Endothelial cell (in vitro differentiated cells): Measurements from ENCODE around the gene NOS2. TPM values are rescaled to one million over a fixed set of nuclear protein-coding genes. Genes with fewer than 3 reads are reported as not detected.
"Not testable (repeated sequence)": the region's sequence is repeated elsewhere in the genome, so short reads cannot be mapped to it uniquely, and the experiment has no call there.

ENCODE experiments used
- DNase-seq: peaks from one replicate; pipeline ENCODE4 v3.0.0; 2021; ENCODE audit warnings: low spot score
- H3K27ac Mint-ChIP-seq: one replicate; pipeline ENCODE4 v1.8.0; 2021; ENCODE audit warnings: mixed read lengths, inconsistent platforms; ENCODE audit not compliant: unreplicated experiment
- H3K27me3 Mint-ChIP-seq: one replicate; pipeline ENCODE4 v1.8.0; 2021; ENCODE audit warnings: mild to moderate bottlenecking, moderate library complexity, mixed read lengths, inconsistent platforms; ENCODE audit not compliant: unreplicated experiment
- H3K36me3 Mint-ChIP-seq: one replicate; pipeline ENCODE4 v1.8.0; 2021; ENCODE audit warnings: mild to moderate bottlenecking, low read depth, mixed read lengths, inconsistent platforms; ENCODE audit not compliant: unreplicated experiment
- H3K4me1 Mint-ChIP-seq: one replicate; pipeline ENCODE4 v1.8.0; 2021; ENCODE audit warnings: mild to moderate bottlenecking, mixed read lengths, inconsistent platforms; ENCODE audit not compliant: unreplicated experiment
- H3K4me3 Mint-ChIP-seq: one replicate; pipeline ENCODE4 v1.8.0; 2021; ENCODE audit warnings: mild to moderate bottlenecking, mixed read lengths, inconsistent platforms; ENCODE audit not compliant: unreplicated experiment
- H3K9me3 Mint-ChIP-seq: one replicate; pipeline ENCODE4 v1.8.0; 2021; ENCODE audit warnings: mixed read lengths, inconsistent platforms; ENCODE audit not compliant: unreplicated experiment
- CTCF ChIP-seq: fragments of 200-600 bp; sonication (generic); IDR thresholded peaks from one replicate; pipeline ENCODE4 v1.5.0; 2021; ENCODE audit warnings: antibody characterized with exemption; ENCODE audit not compliant: unreplicated experiment
- total RNA-seq: library from RNA; stranded (reverse); fragmentation: NEBNext Ultra II Directional; extraction: Animal tissue kit (Norgen Biotek cat#: 25700); gene quantifications from one replicate; pipeline ENCODE4 v1.2.1, GENCODE V29; 2021; ENCODE audit not compliant: unreplicated experiment

The NOS2 gene
- total RNA-seq, 1 donor from 2014 or later, result 1.3 TPM

DNA sequence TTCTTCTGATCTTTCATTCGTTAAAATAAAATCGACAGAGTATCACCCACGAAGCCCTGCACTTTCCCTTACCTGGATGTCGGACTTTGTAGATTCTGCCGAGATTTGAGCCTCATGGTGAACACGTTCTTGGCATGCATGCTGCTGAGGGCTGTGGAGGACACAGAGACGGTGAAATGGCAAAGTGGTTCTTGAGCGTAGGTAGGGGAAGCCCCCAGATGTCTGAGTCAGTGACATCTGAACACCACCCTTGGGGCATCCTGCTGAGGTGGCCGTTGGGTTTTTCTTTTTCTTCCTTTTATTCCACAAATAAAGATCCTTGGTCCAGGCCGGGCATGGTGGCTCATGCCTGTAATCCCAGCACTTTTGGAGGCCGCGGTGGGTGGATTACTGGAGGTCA is 33.9 kb downstream of the NOS2 start:
- Mint-ChIP-seq H3K9me3 (no peaks in the 10 kb centered on the region), H3K4me1 (no peaks in the 10 kb centered on the region), H3K4me3 (no peak overlapping the region), H3K27ac (no peak overlapping the region), H3K36me3 (peaks cover 8% of the 10 kb centered on the region), H3K27me3 (peaks cover 6% of the 10 kb centered on the region)
- DNase-seq, result no peak
- TF ChIP-seq CTCF, result no peak

DNA sequence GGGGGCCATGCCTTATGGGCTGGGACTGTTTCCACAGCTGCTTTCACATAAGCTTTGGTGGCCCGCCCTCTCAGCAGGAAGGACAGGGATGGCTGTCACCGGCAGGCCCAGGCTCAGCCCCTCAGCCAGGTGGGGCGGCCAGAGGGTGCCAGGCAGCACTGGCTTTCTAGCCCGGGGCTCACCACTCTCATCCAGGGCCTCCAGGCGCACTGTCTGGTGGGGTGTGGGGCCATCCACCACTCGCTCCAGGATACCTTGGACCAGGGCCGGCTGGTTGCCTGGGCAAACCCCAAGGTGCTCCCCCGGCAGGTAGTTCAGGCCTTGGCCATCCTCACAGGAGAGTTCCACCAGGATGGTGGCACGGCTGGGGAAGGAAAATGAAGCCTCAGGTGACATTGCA is 35.0 kb downstream of the NOS2 start:
- Mint-ChIP-seq H3K27ac (no peak overlapping the region), H3K9me3 (no peaks in the 10 kb centered on the region), H3K27me3 (peaks cover 6% of the 10 kb centered on the region), H3K4me3 (no peak overlapping the region), H3K4me1 (no peaks in the 10 kb centered on the region), H3K36me3 (peaks cover 8% of the 10 kb centered on the region)
- no peak for DNase-seq
- TF ChIP-seq CTCF, result no peak

- H3K9me3 Mint-ChIP-seq, result no peaks in the 10 kb centered on the region
- no peaks in the 10 kb centered on the region for H3K4me1 Mint-ChIP-seq
- no peak overlapping the region for H3K27ac Mint-ChIP-seq
- no peak for TF ChIP-seq CTCF
- DNase-seq, result no peak
- H3K36me3 Mint-ChIP-seq, result peaks cover 4% of the 10 kb centered on the region
- no peak overlapping the region for H3K4me3 Mint-ChIP-seq
- H3K27me3 Mint-ChIP-seq, result peaks cover 6% of the 10 kb centered on the region
These were observed 35.7 kb downstream of the NOS2 start for GRCh38 chr17:27764589-27764988.

DNA sequence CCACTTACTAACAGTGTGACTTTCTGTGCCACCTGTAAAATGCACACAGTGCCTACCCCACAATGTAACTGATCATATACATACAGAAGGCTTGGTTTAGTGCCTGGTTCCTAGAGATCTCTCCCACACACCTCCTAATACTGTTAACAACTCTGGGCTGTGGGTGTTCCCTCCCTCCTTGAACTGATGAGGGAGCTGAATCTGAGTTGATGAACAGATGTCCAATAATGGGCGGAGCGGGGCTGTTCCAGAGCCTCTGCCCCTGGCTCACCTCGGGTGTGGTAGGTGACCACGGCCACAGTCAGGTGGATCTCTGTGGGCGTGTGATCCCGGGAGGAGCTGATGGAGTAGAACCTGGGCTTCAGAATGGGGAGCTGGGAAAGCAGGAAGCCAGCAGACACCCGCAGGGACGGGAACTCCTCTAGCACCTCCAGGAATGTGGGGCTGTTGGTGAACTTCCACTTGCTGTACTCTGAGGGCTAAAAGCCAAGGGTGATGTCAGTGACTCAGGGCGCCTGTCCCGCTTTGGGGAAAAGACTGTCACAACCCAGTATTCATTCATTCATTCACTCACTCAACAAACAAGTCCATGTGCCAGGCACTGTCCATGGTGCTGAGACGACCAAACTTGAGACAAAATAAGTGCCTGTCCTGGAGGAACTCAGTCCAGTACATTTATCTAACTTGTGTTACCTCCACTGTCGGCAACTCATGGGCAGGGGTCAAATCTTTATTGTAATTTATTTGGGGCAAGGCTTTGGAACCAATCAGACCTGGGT is 37.6 kb downstream of the NOS2 start:
- no peaks in the 10 kb centered on the region for H3K9me3 Mint-ChIP-seq
- no peak for TF ChIP-seq CTCF
- peaks cover 7% of the 10 kb centered on the region for H3K4me1 Mint-ChIP-seq
- peak overlapping the region; percentile 6 for H3K27ac Mint-ChIP-seq
- H3K27me3 Mint-ChIP-seq, result peaks cover 6% of the 10 kb centered on the region
- peaks cover 4% of the 10 kb centered on the region for H3K36me3 Mint-ChIP-seq
- peak; percentile 59 for DNase-seq
- H3K4me3 Mint-ChIP-seq, result no peak overlapping the region

DNA sequence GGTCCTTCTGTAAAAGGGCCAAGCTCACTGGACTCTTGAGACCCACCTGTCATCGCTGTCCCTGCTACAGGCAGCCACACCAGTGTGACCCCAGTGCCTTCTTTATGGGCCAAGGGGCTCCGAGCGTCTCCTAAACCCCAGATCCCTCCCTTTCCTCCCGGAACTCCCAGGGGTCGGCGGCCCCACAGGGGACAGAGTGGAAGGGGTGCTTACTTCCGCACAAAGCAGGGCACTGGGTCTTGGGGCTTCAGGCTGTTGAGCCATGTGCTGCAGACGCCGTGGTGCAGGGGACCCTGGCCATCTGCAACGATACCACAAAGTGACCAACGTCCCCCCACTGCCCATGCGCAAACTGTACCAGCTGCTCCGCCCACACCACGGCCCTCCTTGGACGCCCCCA is 39.4 kb downstream of the NOS2 start:
- H3K4me1 Mint-ChIP-seq, result peaks cover 19% of the 10 kb centered on the region
- not testable (repeated sequence) for H3K27ac Mint-ChIP-seq, H3K27me3 Mint-ChIP-seq, DNase-seq, H3K9me3 Mint-ChIP-seq, H3K36me3 Mint-ChIP-seq, H3K4me3 Mint-ChIP-seq
